CD4-positive, alpha-beta T cell treated with Interleukin-6 at 100 ng/mL for 8 hours (primary cell): ENCODE data around the gene ITPR2.

Source experiments
- DNase-seq: peaks from one replicate; pipeline ENCODE4 v3.0.0-alpha.2; 2020; ENCODE audit warnings: mixed read lengths, low spot score

ITPR2 gene

DNA sequence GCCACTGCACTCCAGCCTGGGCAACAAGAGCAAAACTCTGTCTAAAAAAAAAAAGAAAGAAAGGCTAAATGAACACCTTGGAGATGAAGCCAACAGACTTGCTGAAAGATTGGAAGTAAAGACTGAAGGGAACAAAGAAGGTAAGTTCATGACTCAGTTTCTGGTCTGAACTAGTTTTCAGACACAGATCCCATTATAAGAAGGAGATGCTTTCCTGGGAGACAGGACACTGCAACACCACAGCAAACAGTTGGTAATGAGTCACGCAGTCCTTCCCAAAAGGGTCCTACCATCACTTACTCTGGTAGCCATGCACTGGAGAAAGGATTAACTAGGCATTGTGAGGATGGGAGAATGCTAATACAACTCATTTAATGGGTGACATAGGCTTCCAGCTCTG is 540.4 kb downstream of the ITPR2 start:
- no peak for DNase-seq

- DNase-seq = no peak
These were observed 542.4 kb downstream of the ITPR2 start for GRCh38 chr12:26290565-26290964.

DNA sequence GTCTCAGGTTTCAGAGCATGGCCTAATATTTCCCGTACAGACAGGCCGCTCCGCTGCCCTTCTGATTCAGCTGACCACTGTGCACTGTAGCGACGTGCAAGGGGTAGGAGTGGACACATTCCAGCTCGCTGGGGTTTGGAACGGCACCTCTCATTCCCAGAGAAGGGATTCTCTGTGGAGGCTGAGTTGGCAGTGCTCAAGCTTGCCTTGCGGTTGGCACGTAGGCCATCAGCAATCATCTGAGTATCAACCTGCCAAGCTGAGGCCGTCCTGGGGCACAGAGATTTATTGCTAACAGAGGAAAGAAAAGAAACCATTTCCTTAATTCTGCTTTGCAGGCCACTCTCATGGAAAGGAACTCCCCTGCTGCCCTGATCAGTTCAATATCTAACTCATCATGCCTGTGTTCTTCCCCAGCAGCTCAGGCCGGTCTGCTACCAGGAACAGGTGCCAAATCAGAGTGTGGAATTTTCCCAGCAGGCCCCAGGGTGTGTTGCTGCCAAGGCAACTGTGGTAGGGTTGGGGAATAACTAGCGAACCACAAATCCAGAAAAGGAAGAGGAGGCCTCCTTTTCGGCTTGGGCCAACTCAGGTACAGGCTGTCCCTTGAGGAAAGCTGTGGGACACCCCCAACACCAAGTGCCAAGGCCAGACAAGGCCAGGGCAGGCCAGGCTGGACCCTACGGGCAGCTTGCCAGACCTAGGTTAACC is 545.2 kb downstream of the ITPR2 start:
- no peak for DNase-seq
